ENCODE results near the gene SBF1.

GRCh38 chr22:50408311-50408710 lies 66.5 kb downstream of the SBF1 start:
- TF ChIP-seq EZH2 (IDR thresholded peaks at IDR 0.05; ENCODE audit: insufficient read depth, poor library complexity, severe bottlenecking), result no peak
- no peak for TF ChIP-seq EZH2phosphoT487 (IDR thresholded peaks at IDR 0.05; ENCODE audit: insufficient read depth, low read depth)

All from GM23248 (cell line).